ENCODE results near the gene C5orf47.

Gene C5orf47

GRCh38 chr5:173963867-173964441 is 25.0 kb upstream of the C5orf47 start:
- TF ChIP-seq CTCF (IDR thresholded peaks at IDR 0.05; ENCODE audit: low read depth, low read length): no peak
- DNase-seq (ENCODE audit: extremely low read depth, low read depth): no peak

- no peak for DNase-seq (ENCODE audit: extremely low read depth, low read depth)
- no peak for TF ChIP-seq CTCF (IDR thresholded peaks at IDR 0.05; ENCODE audit: low read depth, low read length)
Measured at GRCh38 chr5:173964506-173964905, 24.5 kb upstream of the C5orf47 start.

GRCh38 chr5:173967241-173967640 is 21.7 kb upstream of the C5orf47 start:
- no peak for TF ChIP-seq CTCF (IDR thresholded peaks at IDR 0.05; ENCODE audit: low read depth, low read length)
- no peak for DNase-seq (ENCODE audit: extremely low read depth, low read depth)

- TF ChIP-seq CTCF (IDR thresholded peaks at IDR 0.05; ENCODE audit: low read depth, low read length): no peak
- DNase-seq (ENCODE audit: extremely low read depth, low read depth): no peak
Measured at GRCh38 chr5:173968154-173968797, 20.7 kb upstream of the C5orf47 start.

- no peak for TF ChIP-seq CTCF (IDR thresholded peaks at IDR 0.05; ENCODE audit: low read depth, low read length)
- DNase-seq (ENCODE audit: extremely low read depth, low read depth): no peak
Measured at GRCh38 chr5:173969167-173970049, 19.6 kb upstream of the C5orf47 start.

GRCh38 chr5:173970878-173971650 is 17.9 kb upstream of the C5orf47 start:
- no peak for TF ChIP-seq CTCF (IDR thresholded peaks at IDR 0.05; ENCODE audit: low read depth, low read length)
- no peak for DNase-seq (ENCODE audit: extremely low read depth, low read depth)
